H7 (cell line): ENCODE results near the gene TMEM187. TPM values are rescaled to one million over a fixed set of nuclear protein-coding genes. Genes with fewer than 3 reads are reported as not detected.
"Not testable (repeated sequence)": the region's sequence is repeated elsewhere in the genome, so short reads cannot be mapped to it uniquely, and the experiment has no call there.

Source experiments
- DNase-seq: peaks from one replicate; pipeline ENCODE4 v3.0.0; 2012
- H3K27me3 ChIP-seq: 2 replicates; pipeline ENCODE4 v1.6.0; 2011; ENCODE audit warnings: mild to moderate bottlenecking, low read length; ENCODE audit not compliant: control insufficient read depth, insufficient read depth
- H3K36me3 ChIP-seq: replicated peaks from 2 replicates; pipeline ENCODE4 v1.5.1; 2011; ENCODE audit warnings: low read length; ENCODE audit not compliant: control insufficient read depth, insufficient read depth
- H3K4me3 ChIP-seq: 2 replicates; pipeline ENCODE4 v1.5.1; 2011; ENCODE audit warnings: low read depth, mild to moderate bottlenecking, control low read depth, low read length, moderate library complexity; ENCODE audit not compliant: insufficient read depth
- total RNA-seq: library from RNA; depleted of rRNA; stranded (reverse); fragments of >200 nt; shearing (Covaris generic); gene quantifications from 2 replicates; pipeline ENCODE4 v1.2.3, GENCODE V29; 2014

Gene TMEM187
- total RNA-seq, 1 experiment from 2014 or later: 8.8 TPM

GRCh38 chrX:153983321-153983801 lies 10.8 kb downstream of the TMEM187 start:
- DNase-seq: no peak
- Histone ChIP-seq H3K4me3 (no peak overlapping the region), H3K27me3 (no peaks in the 10 kb centered on the region), H3K36me3 (no peaks in the 10 kb centered on the region)

DNA sequence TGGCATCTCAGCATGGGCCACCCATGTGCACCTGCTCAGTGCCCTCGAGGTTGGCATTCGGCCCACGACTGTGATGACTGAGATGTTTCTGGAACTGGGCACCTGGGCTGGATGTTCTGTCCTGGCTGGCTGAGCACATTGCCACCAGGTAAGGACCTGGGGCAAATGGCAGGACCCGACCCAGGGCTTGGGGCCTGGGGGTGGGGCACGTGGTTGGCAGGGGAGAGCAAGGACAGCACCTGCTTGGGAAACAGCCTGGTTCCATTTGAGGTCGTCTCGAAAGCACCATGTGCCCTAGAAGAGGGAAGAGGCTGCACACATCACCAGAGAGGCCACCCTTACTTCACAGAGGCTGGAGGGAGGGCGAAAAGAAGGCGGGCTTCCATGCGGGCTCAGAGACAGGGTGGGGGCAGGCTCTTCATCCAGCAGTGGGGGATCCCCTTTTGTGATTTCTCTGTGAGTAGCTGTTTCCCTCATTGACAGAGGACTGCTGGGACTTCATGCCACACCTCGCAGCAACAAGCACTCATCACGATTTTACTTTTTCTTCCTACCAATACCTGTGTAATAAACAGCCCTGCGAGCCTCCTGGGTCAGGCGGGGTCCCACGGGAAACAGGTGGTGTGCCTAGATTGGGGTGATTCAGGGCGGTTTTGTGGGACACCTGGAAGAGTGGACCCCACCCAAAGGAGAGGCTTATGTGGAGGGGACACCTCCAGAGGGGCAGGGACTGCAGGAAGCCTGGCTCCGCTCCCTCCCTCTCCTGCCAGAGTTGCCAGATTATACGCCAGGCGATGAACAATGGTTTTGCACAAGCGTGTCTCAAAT lies 12.0 kb downstream of the TMEM187 start:
- DNase-seq: no peak
- H3K36me3 ChIP-seq: no peaks in the 10 kb centered on the region
- H3K27me3 ChIP-seq: no peaks in the 10 kb centered on the region
- no peak overlapping the region for H3K4me3 ChIP-seq

GRCh38 chrX:153988493-153988892 lies 15.9 kb downstream of the TMEM187 start:
- Histone ChIP-seq H3K36me3 (no peaks in the 10 kb centered on the region), H3K4me3 (no peak overlapping the region), H3K27me3 (no peaks in the 10 kb centered on the region)
- DNase-seq: no peak

- no peak for DNase-seq
- Histone ChIP-seq H3K36me3 (no peaks in the 10 kb centered on the region), H3K4me3 (no peak overlapping the region), H3K27me3 (no peaks in the 10 kb centered on the region)
These were observed 17.6 kb downstream of the TMEM187 start for GRCh38 chrX:153989973-153990655.

DNA sequence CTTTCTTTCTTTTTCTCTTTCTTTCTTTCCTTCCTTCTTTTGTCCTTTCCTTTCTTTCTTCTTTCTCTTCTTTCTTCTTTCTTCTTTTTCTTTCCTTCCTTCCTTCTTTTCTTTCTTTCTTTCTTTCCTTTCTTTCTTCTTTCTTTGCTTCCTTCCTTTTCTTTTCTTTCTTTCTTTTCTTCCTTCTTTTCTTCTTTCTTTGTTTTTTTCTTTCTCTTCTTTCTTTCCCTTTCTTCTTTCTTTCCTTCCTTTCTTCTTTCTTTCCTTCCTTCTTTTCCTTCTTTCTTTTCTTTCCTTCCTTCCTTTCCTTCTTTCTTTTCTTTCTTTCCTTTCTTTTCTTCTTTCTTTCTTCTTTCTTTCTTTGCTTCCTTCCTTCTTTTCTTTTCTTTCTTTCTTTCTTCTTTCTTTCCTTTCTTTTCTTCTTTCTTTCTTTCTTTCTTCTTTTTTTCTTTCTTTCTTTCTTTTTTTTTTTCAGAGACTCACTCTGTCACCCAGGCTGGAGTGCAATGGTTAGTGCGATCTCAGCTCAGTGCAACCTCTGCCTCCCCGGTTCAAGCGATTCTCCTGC lies 18.5 kb downstream of the TMEM187 start:
- no peak overlapping the region for H3K4me3 ChIP-seq
- H3K27me3 ChIP-seq: no peaks in the 10 kb centered on the region
- H3K36me3 ChIP-seq: no peaks in the 10 kb centered on the region
- DNase-seq: no peak

GRCh38 chrX:153992180-153992579 lies 19.6 kb downstream of the TMEM187 start:
- DNase-seq: no peak

GRCh38 chrX:153993079-153993478 lies 20.5 kb downstream of the TMEM187 start:
- H3K4me3 ChIP-seq: no peak overlapping the region
- H3K36me3 ChIP-seq: no peaks in the 10 kb centered on the region
- no peak for DNase-seq
- H3K27me3 ChIP-seq: no peaks in the 10 kb centered on the region

More at GRCh38 chrX:153992180-153992579, 19.6 kb downstream of the TMEM187 start:
- Histone ChIP-seq H3K27me3 (no peaks in the 10 kb centered on the region), H3K36me3 (no peaks in the 10 kb centered on the region), H3K4me3 (no peak overlapping the region)

DNA sequence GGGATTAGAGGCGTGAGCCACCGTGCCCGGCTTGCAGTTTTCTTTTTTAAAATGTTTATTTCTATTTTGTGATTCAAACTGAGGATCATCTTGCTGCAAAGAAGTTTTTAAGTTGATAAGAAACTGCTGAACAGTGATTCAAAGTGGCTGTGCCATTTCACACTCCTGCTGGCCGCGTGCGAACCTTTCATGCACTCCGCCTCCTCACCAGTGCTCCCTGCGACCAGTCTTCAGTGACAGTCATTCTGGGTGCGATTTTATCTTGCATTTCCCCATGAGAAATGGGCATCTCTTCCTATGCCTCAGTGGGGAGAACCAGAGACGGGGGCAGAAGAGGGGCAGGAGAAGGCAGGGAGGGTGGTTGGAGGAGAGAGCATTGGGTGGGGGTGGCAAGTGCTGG lies 21.4 kb downstream of the TMEM187 start:
- no peak for DNase-seq
- Histone ChIP-seq H3K27me3 (no peaks in the 10 kb centered on the region), H3K4me3 (no peak overlapping the region), H3K36me3 (no peaks in the 10 kb centered on the region)

- DNase-seq, H3K4me3 ChIP-seq, H3K36me3 ChIP-seq, H3K27me3 ChIP-seq: not testable (repeated sequence)
These were observed 21.8 kb downstream of the TMEM187 start for GRCh38 chrX:153994398-153994797.

GRCh38 chrX:153995504-153995903 lies 22.9 kb downstream of the TMEM187 start:
- no peak for DNase-seq
- no peaks in the 10 kb centered on the region for H3K36me3 ChIP-seq
- no peaks in the 10 kb centered on the region for H3K27me3 ChIP-seq
- H3K4me3 ChIP-seq: no peak overlapping the region

GRCh38 chrX:153999359-154000037 lies 26.9 kb downstream of the TMEM187 start:
- DNase-seq: no peak
- H3K36me3 ChIP-seq: no peaks in the 10 kb centered on the region
- H3K4me3 ChIP-seq: no peak overlapping the region
- no peaks in the 10 kb centered on the region for H3K27me3 ChIP-seq

DNA sequence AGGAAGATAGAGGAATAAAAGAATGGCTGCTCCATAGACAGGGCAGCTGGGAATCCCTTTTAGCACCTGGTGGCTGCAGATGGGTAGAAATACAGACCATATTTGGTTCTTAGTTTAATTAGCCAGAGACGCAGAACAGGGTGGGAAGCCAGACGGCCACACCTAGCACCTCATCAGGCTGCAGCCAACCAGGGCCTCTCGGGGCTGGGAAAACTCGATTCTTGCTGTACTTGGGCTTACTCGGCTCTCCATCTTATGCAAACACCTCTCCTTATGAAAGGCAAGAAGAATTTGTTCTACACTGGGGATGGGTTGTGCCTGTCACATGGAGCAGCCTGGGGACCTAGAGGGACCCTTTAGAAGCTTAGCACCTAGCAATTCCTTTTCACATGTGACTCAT lies 27.5 kb downstream of the TMEM187 start:
- H3K27me3 ChIP-seq: no peaks in the 10 kb centered on the region
- no peaks in the 10 kb centered on the region for H3K36me3 ChIP-seq
- H3K4me3 ChIP-seq: no peak overlapping the region
- no peak for DNase-seq

DNA sequence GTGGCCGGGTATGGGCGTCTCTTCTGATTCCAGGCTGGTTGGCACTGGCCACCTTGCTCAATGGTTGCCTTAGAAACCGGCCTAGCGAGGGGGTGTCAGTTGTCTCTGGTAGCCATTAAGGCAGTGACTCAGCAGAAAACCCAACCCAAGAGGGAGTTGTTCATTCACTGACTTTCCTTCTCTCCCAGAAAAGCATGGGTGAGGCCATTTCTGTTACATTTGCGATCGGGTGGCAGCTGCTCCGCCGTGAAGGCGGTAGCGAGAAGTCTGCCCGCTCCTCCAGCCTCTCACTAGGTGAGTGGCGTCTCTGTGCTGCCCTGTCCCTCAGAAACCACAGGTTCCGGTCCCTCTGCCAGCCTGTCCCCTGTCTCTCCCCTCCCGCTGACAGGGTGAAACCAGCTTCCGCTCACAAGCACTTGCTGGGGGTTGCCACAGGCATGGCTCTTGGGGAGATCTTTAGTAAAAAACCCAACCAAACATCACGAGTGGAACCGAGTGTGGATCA lies 29.7 kb downstream of the TMEM187 start:
- DNase-seq: no peak
- Histone ChIP-seq H3K4me3 (no peak overlapping the region), H3K27me3 (no peaks in the 10 kb centered on the region), H3K36me3 (no peaks in the 10 kb centered on the region)

GRCh38 chrX:154004315-154004714 lies 31.8 kb downstream of the TMEM187 start:
- H3K36me3 ChIP-seq: no peaks in the 10 kb centered on the region
- H3K4me3 ChIP-seq: no peak overlapping the region
- H3K27me3 ChIP-seq: no peaks in the 10 kb centered on the region
- no peak for DNase-seq
